GM12892 (cell line): ENCODE measurements around the gene COX4I1.

ENCODE experiments used
- DNase-seq: peaks from one replicate; pipeline ENCODE4 v3.0.0; 2011; ENCODE audit not compliant: insufficient read length
- FAIRE-seq: peaks from 2 replicates; lab custom pipeline; 2011; peaks lifted over from hg19 to GRCh38; lab: Jason Lieb, UNC
- POLR2A ChIP-seq: IDR thresholded peaks from 2 replicates; pipeline ENCODE4 v1.6.1; 2011; ENCODE audit warnings: low read depth, low read length, control low read depth
- POLR2AphosphoS5 ChIP-seq: IDR thresholded peaks from 2 replicates; pipeline ENCODE4 v1.6.1; 2011; ENCODE audit warnings: low read depth, low read length, control low read depth
- TAF1 ChIP-seq: IDR thresholded peaks from 2 replicates; pipeline ENCODE4 v1.6.1; 2011; ENCODE audit warnings: low read depth, mild to moderate bottlenecking, control low read depth, low read length, borderline replicate concordance

The COX4I1 gene

DNA sequence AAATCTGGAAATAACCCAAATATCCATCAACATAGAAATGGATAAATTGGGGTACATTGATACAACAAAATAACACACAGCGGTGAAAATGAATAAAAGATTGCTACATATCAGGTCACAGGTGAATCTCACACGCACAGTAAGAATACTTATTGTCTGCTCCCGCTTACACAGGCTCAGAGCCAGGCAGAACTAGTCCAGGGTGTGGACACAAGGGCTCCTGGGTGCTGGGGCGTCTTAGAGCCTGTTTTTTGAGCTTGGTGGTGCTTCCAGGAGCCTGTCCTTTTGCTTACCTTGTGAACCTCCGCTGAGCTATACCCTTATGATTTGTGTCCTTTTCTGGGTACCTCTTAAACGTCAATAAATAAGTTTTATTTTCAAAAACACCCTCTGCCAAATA is 28.8 kb upstream of the COX4I1 start:
- no peak for FAIRE-seq
- DNase-seq, result no peak
- TF ChIP-seq TAF1 (no peak), POLR2AphosphoS5 (no peak), POLR2A (no peak)

DNA sequence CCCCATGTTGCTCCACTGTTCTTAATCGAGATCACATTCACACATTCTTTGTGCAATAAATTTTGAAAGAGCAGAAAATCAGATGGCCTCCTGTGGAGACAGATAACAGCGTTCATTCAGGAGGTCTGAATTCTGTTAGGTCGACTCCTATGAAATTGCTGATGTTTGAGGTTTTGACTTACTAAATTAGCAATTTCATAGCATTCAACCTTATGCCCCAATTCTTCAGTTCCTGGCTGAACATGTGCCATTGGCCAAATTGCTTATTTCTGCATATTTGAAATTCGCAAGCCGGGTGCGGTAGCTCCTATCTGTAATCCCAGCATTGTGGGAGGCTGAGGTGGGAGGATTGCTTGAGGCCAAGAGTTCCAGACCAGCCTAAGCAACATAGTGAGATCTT is 26.5 kb upstream of the COX4I1 start:
- no peak for TF ChIP-seq TAF1
- no peak for DNase-seq
- no peak for FAIRE-seq

DNA sequence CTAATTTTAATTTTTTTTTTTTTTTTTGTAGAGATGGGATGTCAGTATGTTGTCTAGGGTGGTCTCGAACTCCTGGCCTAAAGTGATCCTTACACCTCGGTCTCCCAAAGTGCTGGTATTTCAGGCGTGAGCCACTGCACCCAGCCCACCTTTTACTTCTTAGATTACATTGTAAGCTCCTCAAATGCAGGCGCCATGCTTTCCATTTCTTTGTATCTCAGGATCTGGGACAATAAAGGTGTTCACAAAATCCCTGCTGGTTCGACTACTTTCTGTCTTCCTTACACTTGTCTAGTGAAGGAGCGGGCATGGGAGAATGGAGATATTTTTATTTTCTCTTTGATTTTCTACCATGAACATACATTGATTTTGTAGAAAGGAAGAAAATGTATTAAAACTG is 25.4 kb upstream of the COX4I1 start:
- DNase-seq, result no peak
- no peak for TF ChIP-seq POLR2A
- TF ChIP-seq TAF1, result no peak
- TF ChIP-seq POLR2AphosphoS5, result no peak
- no peak for FAIRE-seq

DNA sequence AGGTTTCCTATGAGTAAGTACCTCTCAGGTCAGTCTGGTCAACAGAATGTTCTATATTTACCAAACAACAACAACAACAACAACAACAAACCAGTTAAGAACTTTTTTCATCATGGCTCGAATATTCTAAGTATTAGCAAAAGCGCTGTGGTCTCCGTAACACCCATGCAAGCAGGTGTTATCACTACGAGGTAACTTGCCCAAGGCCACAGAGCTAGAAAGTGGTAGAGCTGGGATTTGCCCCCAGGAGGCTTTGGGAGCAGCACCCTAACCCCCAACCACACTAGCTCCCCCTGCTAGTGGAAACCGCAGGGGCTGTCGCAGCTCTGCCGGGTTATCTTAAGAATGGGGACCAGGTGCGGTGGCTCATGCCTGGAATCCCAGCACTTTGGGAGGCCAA is 24.7 kb upstream of the COX4I1 start:
- TF ChIP-seq POLR2AphosphoS5 (no peak), POLR2A (no peak), TAF1 (no peak)
- FAIRE-seq, result no peak

DNA sequence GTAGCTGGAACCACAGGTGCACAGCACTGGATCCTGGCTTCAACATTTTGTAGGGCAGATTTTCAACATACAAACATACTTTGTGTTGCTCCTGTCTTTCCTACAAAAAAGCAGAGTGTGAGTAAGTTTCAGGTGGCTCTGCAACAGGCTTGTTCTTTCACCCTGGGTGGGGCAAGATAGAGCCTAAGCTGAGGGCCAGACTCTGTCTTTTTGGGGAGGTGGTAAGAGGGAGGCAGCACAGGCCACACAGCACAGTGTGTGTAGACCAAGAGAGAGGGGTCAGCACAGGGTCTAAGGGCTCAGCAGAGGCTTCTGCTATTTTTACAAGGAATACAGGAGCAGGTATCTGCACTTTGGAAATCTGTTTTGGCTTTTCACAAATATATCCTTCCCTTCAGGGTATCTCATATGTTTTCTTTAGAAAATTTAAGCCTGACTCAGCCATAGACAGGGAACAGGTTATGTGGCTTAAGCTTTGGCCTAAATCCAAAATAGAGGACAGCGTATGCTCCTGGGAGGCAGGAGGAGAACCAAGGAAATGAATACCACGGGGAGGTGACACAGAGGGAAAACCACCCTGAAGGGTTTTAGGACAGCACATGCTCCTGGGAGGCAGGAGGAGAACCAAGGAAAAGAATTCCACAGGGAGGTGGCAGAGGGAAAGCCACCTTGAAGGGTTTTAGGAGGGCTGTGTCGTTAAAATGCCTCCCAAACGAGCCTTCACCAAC is 21.7 kb upstream of the COX4I1 start:
- DNase-seq, result no peak
- FAIRE-seq, result no peak

More for the DNA sequence above, 24.7 kb upstream of the COX4I1 start:
- no peak for DNase-seq

DNA sequence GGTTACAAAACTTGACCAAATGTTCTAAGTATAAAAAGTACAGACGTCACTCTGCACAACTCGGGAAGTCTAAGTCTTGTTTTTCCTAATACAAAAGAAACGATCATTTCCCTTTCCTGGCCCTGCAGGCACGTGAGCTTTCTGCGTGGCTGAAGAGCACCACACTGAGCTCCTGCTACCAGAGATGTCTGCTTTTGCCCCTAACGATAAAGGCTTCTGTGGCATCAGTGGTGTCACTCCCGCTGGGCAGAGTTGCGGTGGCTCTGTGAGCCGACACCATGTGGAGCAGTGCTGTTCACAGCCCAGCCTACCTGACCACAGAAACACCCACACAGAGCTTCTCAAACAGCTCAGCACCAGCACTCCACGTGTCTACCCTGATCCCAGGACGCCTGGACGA is 20.6 kb upstream of the COX4I1 start:
- no peak for FAIRE-seq
- TF ChIP-seq POLR2A (no peak), TAF1 (no peak)
- DNase-seq, result no peak

More for the DNA sequence above, 21.7 kb upstream of the COX4I1 start:
- TF ChIP-seq POLR2AphosphoS5 (no peak), TAF1 (no peak), POLR2A (no peak)

DNA sequence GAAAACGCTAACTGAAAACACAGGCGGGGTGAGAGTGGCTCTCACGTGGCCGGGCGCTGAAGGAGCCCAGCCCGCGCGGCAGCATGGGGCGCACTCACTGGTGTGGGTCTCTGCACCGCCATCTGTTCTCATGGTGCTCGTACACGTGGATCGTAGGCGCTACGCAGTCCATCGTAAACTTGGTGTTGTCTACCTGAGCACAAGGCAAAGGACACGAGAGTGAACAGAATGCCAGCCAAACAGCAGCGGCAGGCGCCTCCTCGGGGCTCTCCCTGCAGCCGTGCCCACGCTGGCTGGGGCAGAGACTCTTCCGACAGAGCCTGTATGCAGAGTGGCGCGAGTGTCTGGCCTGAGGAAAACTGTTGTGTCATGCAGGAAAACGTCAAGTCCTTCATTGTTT is 19.2 kb upstream of the COX4I1 start:
- FAIRE-seq, result no peak
- DNase-seq, result no peak
- TF ChIP-seq POLR2A, result no peak
- no peak for TF ChIP-seq TAF1
- no peak for TF ChIP-seq POLR2AphosphoS5

DNA sequence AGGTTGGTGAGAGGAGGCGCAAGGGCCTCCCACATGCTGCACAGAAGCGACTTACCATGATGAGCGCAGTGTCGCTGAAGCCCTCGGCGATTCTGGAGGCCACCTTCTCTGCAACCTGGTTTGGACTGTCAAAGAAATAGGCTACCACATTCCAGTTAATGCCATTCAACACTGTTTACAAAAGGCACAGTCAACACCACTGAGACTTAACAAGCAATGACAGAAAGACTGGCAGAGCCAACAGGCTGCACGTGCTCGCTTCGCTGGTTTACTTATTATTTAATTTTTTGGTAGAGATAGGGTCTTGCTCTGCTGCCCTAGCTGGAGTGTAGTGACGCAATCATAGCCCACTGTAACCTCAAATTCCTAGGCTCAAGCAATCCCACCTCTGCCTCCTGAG is 18.3 kb upstream of the COX4I1 start:
- DNase-seq, result no peak
- FAIRE-seq, result no peak
- TF ChIP-seq TAF1 (no peak), POLR2A (no peak), POLR2AphosphoS5 (no peak)

DNA sequence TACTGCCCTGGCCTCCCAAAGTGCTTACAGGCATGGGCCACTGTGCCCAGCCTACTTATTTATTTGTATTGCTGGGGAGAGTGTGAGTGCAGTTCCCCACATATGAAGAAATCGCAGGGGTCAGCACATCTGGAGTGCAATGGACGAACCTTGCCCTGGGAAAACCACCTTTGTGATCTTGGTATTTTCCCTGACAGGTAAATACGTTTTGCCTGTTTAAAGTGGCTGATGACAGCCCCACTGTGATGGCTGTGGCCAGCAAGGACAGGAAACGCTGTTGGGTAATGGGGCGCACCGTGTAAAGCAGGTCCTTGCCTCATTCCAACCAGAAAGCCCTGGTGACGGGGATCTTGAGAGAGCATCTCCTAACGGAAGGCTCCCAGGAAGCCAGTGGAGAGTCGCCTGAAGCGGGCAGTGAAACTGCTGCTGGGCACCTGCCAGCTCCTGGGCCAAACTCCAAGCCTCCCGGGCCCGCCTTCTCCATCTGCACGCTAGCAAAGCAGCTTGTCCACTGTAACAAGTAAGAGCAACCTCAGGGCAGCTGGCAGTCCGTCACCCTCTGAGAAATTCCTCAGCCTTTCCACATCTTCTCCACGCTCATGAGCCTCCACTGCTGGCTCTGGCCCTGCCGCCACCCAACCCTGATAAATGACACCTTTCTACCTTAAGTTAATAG is 17.7 kb upstream of the COX4I1 start:
- DNase-seq (no peak), FAIRE-seq (no peak)

DNA sequence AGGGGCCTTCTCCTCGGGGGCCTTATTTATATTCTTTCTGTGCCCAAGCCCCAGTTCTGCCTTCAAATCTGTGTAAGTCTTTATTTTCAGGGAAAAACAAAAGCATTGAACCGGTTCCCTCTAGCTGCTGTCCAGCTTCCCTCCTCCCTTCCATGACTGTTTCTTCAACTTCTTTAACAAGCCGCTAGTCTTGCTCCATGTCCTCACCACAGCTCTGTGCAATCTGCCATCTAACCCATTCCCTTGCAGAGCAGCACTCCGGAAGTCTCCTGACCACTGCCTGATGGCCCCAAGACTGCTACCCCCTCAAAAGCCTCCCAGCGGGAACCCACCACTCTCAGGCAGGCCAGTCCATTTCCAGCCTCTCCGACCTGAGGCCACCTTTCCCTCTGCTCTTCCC is 17.0 kb upstream of the COX4I1 start:
- FAIRE-seq, result no peak
- no peak for DNase-seq
- TF ChIP-seq POLR2AphosphoS5 (no peak), POLR2A (no peak), TAF1 (no peak)

More for the DNA sequence above, 17.7 kb upstream of the COX4I1 start:
- TF ChIP-seq POLR2A (no peak), TAF1 (no peak), POLR2AphosphoS5 (no peak)

DNA sequence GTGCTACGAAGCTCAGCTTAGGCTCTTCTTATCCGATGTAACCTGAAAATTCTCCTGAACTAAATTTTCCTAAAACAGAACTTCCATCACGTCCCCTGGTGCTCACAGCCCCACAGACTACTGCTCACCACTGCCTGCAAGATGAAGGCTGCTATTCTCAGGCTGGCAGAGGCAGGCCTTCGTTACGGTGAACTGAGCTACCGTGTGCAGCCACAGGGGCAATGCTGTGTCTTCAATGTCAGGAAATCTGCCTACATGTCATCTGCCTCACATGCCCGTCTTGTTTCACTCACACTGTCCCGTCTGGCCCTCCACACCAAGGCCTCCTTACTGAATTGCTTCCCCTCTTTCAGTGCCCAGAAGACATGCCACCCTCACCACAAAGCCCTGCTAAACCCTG is 16.1 kb upstream of the COX4I1 start:
- TF ChIP-seq POLR2A, result no peak
- TF ChIP-seq TAF1, result no peak
- TF ChIP-seq POLR2AphosphoS5, result no peak
- no peak for DNase-seq
- FAIRE-seq, result no peak

DNA sequence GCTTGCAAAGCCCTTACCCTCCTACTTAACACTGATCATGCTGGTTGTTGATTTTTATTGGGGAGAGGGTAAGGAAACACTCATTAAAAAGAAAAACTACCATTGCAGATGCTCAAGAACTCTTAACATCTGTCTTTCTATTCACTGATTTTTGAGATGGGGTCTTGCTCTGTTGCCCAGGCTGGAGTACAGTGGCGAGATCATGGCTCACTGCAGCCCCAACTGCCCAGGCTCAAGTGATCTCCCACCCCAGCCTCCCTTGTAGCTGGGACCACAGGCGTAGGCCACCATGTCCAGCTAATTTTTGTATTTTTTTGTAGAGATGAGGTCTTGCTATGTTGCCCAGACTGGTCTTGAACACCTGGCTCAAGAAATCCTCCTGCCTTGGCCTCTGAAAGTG is 14.7 kb upstream of the COX4I1 start:
- TF ChIP-seq POLR2AphosphoS5, result no peak
- TF ChIP-seq POLR2A, result no peak
- no peak for TF ChIP-seq TAF1
- FAIRE-seq (no peak), DNase-seq (no peak)
